Measurements from ENCODE around the gene PKP1.

PKP1 gene

DNA sequence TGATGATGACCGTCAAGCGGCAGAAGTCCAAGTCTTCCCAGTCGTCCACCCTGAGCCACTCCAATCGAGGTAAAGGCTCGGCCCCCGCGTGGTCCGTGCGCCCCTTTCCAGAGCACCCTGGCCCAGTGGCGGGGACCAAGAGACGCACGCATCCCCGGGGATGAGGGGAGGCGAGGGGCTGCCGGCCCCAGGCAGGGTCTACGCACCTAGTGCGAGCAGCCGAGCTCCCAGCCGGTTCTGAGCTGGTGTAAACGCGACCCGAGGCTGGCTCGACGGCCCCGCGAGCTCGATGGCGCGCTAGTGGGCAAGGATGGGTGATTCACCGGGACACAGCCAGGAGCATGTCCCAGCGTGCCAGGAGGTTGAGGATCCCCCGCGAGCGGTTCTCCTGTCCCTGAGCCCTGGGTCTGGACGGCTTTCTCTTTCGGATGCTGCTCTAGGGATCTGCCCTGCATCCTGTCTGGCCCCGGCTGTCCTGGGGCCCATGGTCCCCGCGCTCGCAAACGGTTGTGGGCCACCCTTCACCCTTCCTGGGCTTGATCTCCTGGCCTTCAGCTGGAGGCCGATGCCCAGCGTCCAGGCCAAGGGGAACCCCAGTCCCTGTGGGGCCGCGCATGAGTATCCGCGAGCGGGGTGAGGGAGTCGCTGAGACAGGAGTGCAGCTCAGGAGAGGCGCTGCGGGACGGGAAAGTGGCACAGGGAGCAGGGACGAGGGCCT is 689 bp downstream of the PKP1 start:
- DNase-seq, result no peak

DNA sequence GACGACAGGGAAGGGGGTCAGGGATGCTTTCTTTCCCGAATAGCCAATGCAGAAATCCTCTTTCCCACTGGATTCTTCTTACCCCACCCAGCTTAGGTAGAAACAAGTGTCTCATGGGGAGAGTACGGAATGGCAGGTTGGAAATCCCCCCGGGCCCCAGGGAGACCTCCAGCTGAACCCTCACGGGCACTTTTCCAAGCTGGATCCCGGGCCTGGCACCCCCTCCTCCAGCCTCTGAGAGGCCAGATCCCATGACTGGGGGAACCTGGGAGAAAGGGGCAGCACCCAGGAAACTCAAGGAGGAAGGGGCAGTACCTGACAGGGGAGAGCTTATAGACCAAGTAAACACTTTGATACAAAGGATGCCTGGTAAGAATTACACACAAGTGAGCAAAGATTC is 1.3 kb downstream of the PKP1 start:
- DNase-seq, result no peak

DNA sequence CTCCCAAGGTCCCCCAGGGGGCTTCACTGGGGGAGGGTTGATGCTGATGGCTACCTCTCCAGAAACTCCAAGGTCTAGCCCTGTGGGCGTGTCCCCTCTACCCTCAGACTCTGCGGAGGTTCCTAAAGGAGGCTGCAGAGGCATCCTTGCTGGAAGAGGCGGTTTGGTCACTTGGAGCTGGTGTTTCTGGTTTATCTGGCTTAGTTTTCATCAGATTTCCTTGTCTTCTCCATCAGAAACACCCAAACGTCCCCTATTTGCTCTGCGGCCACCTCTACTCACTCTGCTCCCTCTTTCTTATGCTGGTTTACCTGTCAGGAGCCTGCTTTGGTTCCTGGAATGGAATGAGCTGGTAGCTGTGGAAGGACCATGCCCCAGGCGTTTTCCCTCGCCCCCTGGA is 2.5 kb downstream of the PKP1 start:
- no peak for DNase-seq

DNA sequence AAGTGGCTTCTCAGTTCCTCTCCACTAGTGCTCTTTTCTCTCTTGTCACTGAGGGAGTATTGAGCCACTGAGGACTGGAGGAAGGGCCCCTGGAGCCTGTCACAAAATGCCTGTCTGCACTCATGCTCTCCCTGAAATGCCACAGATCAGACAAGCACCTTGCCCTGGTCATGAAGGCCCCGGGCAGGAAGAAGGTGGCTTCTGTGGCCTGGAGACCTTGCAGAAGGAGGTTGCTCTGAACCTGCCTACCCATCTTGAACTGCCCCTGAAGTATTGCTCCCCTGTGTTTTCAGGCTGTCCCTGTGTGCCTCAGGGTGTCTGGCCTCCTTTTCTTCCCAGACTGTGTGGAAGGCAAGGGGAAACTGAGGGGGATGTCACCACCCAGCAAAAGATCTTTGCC is 3.1 kb downstream of the PKP1 start:
- no peak for DNase-seq

DNA sequence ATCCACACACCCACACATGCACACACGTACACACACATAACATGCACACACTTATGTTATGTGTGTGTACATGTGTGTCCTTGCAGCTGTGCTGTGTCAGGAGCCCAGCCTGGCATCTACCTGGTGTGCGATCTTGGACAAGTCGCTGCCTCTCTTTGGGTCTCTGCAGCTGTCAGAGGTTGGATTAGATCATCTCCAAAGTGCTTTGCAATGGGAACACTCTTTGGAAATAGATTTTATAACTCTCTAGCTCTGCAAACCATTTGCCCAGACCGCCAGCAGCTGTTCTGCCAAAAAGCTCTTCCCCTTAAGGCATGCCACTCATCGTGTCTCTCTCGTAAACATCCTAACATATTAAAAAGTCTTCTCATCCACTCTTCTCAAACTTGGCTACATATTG is 4.7 kb downstream of the PKP1 start:
- no peak for DNase-seq

DNA sequence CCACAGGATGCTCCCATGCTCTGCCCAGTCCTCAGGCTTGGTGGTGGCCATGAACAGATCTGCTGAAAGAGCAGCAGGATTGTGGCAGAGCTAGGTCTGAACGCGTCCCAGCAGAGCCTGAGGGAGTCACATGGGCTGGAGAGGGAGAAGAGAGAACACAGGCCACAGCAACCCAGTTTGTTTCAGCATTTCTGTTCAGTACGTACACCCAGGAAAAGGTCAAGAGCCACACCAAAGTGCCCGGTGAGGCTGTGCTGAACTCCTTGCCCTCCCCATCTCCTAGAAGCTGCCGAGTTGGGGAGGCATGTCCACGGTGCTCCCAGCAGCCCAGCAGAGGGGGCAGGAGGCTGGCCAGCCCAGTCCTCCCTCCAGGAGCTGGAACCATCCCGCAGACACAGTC is 5.5 kb downstream of the PKP1 start:
- DNase-seq, result no peak

DNA sequence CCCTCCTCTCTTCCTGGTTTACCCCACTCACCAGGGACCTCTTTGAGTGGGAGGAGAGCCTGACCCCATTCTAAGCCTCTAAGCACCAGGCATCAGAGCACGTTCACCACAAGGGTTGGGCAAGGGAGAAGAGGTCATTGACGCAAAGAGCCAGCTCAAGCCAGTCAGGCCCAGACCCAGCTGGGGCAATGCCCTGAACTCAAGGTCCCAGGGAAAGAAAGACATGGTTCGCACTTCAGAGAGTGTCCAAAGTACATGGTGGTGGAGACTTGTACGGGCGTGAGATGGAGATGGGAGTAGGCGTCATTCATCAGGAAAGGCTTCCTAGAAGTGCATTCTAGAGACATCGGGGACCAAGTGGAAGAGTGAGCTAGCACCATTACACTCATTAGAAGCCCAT is 7.2 kb downstream of the PKP1 start:
- DNase-seq, result no peak

DNA sequence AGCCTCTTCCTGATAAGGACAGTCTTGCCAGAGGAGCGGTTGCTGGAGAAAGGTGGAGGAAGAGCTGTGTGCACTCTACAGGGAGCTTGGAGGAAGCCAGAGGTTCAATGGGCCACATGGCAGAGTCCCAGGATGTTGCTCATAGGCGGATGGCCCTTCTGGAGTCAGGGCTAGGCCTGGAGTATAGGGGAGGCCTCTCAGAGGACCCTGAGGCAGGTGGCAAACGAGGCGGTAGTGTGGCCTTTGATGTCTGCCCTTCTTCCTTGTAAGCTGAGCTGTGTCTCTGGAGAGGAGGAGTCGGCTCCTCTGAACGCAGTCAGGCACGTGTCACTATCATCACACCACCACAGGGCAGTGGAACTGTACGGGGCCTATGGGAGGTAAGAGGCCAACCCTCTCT is 8.6 kb downstream of the PKP1 start:
- DNase-seq, result no peak

DNA sequence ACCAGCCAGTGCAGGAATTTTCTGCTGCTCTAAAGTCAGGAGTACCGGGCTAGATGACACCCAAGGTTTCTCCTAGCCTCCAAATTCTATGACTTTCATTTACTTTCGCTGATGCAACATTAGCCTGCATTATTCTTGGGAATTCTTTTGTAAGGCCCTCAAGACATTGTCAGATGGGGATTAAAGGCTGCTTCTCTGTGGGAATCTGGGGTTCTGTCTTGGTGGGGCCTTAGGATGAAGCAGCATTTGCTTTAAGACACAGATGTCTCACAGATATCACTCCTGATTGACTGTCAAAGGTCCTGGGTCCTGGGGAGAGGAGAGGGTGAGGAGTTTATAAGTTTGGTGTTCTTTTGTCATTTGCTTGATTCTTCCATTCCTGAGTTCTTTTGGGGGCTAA is 11.6 kb downstream of the PKP1 start:
- DNase-seq, result no peak

DNA sequence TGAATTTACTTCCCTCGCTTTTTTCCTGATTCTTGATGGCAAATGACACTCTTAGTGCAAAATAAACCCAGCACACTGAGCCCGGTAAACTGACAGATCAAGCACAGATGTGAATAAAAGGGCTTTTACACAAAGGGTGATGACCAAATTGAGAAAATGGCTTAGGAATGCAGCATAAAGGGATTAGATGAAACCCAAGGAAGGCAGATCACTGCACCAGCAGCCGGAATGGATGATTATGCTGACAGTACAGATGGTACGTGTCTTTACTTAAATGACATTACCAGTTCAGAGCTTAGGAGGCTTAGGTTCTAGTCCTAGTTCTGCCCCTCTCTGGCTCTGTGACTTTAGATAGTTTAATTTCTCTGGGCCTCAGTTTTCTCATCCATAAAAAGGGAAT is 12.0 kb downstream of the PKP1 start:
- peak; percentile 57 for DNase-seq

DNA sequence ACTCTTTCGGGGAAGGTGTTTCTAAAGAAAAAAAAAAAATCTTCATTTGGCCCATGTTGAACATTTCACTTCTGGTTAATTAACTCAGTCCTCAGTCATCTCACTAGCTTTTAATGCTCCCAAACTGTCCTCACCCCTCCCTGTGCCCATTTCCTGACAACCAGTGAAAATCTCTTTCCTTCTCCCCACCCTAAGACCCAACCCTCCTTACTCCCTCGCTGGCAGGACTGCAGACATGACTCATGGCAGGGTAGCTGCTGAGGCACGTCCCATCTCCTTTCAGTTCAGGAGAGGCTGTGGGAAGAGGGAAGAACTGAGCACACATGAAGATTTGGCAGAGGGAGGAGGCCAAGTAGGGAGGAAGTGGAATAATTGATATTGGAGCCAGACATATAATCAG is 12.6 kb downstream of the PKP1 start:
- peak; percentile 77 for DNase-seq

DNA sequence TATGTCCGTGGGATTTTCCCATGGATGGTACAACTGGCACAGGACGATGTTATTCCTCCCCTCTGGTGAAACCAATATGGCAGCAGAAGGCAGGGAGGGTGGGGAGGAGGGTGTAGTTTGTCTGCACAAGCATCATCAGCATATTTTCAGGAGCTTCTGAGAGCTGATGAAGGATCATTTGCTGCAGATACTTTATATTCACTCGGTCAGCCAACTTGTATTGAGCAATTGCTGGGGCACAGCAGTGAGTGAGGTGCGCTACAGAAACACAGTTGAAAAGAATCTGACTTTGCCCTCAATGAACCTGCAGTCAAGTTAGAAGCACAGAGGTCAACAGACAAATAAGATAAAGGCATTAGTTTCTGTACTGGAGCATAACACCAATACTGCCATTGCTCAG is 13.0 kb downstream of the PKP1 start:
- no peak for DNase-seq

DNA sequence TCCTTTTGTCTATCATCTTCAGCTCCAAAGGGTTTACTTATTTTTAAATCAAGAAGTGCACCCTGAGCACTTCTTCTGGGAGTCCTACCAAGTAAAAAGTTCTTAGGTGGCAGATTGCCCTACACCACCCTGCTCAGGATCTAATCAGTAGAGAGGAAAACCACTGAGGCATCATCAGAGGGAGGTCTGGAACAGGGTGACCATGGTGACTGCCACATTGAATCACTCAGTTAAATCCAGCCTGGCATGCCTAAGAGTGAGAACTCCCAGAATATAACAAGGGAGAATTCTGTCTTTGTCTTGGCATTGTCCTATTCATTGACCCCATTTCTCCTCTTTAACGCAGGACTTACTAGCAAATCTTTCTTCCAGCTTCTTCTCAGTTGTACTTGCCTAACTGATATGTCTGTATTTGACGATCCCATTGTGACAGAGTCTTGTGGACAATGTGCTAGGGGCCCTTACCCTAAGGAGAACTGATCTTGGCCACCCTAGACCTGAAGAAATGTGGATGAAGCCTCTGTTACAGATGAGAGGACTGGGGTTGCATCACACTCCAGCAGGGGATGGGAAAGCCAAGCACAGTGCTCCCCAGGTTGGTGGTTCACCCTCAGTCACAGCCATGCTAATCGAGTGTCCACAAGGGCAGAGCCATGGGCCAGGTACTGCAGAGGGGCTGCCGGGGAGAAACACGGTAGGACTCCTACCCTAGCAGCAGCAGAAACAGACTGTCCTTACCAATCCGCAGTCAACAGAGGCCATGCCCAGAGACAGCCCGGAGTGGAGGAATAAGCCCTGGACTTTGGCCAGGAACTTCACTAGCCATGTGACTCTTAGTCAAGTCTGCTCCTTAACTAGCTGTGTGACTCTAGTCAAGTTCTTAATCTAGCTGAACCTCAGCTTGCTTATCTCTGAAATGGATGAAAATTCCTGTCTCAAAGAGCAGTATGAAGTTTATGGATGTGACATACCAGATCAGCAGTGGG is 15.4 kb downstream of the PKP1 start:
- no peak for DNase-seq

DNA sequence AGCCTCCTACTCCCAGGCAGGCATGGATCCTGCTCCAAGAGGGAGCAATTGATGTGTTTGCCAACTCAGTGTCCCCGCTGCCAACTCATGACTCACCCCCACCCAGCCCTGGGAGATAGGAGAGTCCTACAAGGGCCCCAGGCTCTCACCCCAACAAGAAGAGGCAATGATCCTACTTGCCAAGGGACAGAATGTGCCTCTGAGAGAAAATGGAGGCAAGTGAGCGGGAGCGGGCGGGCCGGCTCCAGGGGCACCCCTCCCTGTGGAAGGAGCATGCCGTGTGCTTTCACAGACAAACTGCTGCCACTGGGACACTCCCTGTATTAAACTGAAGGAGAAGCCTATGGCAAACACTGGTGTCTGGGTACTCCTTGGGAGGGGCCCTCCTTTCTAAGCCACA is 16.7 kb downstream of the PKP1 start:
- peak; percentile 18 for DNase-seq

DNA sequence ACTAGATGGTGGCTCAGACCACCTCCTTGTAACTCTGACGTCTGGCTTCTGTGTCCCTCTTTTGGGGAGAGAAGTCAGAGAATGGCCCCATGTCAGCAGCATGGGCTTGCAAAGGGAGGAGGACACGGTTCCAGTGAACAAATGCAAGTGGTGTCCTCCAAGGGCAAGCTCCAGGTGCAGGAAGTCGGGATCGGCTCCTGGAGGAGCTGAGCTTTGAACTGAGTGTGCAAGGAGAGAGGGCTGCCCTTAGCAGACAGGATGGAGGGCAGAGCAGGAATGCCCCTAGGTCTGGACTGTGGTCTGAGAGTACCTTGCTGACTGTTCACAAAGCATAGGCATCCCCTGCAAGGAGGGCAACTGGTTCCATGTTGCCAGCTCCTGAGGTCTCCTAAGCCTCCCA is 17.3 kb downstream of the PKP1 start:
- DNase-seq, result no peak

DNA sequence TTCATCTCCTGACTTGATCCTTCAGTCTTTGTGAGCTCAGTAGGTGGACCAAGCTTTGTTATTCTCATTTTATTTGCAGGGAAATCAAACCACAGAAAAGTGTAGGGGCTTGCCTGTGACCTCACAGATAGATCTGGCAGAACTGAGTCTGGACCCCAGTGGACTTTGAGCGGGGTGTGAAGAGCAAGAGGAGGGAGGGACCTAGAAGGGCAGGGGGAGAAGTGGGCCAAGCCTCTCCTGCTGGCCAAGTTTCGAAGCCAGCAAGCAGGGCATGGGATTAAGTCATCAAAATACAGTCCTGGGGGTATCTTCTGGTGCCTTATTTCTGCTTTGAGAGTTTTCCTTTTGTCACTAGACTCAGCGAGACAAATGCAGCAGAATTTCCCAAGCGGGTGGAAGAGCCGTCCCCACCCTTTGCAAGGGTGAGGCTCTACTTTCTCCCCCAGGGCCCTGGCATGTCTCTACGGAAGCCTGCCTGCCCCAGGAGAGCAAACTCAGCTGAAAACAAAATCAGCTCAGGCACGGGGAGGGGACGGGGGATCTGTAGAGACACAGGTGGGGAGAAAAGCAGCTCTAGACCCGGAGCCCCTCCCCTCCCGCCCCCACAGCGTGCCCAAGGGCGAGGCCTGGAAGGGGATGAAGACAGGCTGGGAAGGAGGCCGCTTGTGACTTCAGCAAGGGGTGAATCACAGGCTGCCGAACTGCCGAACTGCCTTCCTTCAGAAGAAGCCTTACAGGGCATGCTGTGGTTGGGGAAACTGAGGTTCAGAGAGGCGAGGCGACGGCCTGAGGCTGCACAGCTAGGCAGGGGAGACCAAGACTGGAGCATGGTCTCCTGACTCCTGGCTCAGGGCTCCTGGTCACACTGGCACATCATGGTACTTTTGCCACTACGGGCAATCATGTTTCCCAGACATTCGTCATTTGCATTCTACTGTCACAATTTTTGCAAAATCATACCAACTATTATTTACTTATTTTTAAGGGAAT is 19.2 kb downstream of the PKP1 start:
- DNase-seq, result no peak

DNA sequence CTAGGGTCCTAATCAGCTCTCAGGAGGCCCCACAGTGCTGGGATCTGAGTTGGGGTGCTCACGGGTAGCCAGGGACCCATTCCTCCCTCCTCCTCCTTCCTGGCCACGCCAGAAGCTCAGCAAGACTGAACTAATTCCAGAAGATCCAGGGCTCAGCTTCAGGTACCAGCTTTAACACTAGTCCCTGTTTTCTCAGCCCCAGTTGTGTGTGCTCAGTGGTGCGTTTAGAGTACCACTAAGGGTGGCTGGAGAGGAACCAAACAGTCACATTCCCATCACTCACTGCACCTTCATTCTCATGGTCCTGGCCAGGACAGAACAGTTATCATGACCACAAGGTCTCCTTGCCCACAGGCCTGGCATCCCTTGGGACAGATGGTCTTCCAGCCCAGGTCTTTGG is 20.8 kb downstream of the PKP1 start:
- no peak for DNase-seq

DNA sequence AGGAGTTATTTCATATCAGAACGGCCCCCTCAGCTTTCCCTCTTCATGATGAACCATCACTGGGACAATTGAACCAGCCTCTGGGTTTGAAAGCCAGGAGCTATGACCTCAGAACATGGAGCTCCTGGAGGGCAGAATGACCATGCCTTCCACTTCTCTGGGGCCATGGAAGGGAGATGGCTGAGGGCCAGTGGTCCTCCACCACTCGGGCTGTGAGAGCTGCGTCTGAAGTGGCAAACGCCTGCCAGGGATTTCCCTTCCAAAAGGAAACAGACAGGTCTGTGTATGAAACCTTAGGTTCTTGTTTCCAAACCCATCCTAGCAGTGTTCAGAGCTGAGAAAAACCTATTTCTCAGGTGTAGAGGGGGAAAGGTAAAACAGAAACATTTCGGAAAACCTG is 22.5 kb downstream of the PKP1 start:
- DNase-seq, result no peak

DNA sequence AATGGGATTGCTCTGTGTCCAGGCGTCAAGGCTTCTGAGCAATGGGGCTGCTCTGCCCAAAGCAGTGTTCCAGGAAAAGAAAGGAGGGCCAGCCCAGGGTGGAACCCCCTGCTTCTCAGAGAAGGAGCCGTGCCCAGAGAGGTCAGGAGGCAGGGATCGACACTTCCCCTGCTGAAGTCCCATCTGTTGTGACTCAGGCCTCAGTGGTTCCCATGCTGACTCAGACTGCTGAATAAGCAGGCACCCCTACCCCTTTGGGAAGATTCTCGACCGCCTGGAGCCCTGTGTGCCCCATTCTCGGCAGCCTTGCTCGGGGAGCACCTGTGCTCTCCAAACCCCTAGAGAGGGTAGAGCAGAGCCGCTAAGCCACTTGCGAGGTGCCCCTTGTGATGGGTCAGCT is 23.9 kb downstream of the PKP1 start:
- DNase-seq, result peak; percentile 22

DNA sequence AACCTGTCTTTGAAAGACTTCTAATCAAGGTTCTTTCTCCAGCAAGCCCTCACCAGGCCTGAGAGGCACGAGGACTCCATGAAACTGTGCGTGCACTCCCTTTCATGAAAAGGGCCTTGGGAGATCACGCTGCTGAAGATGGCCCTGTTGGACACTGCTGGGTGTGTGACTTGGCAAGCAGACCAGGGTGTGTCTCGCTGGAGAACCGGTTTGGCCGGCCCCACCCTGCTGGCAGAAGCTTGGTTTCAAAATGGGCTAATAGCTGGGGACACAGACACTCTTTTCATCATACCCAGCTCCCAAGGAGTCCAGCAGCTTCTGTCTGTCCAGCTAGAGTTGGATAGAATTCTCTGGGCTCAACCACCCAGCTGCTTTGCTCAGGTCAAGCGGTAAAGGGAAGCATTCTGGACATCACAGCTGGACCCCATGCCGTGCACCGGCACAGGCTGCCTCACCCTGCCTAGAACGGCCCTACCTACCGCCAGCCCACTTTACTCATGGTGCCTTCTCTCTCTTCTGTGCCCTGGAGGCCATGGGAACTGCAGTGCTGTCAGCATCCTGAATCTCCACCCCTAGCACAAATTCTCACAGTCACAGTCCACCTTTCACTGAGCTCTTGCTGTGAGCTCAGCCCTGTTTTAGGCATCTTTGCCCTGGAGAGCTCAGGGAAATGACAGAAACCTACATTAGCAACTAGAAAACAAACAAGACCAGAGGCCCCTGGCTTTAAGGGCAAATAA is 24.6 kb downstream of the PKP1 start:
- no peak for DNase-seq

DNA sequence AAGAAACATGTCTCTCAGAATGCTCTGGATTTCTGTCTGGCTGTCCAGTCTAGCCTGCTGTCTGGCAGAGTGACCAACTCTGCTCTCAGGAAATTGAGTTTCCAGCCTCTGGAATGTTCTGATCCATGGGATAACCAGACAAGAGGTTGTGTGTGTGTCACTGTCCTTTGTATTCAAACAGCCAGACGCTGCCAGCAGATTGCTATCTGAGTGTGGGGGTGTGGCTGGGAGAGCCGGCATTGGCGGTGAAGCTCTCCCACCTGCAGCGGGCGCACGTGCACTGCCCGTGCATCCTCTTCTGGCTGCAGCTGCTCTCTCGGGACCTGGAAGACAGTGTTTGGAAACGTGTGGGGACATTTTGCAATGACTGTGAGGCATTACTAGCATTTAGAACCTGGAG is 26.1 kb downstream of the PKP1 start:
- peak; percentile 37 for DNase-seq

DNA sequence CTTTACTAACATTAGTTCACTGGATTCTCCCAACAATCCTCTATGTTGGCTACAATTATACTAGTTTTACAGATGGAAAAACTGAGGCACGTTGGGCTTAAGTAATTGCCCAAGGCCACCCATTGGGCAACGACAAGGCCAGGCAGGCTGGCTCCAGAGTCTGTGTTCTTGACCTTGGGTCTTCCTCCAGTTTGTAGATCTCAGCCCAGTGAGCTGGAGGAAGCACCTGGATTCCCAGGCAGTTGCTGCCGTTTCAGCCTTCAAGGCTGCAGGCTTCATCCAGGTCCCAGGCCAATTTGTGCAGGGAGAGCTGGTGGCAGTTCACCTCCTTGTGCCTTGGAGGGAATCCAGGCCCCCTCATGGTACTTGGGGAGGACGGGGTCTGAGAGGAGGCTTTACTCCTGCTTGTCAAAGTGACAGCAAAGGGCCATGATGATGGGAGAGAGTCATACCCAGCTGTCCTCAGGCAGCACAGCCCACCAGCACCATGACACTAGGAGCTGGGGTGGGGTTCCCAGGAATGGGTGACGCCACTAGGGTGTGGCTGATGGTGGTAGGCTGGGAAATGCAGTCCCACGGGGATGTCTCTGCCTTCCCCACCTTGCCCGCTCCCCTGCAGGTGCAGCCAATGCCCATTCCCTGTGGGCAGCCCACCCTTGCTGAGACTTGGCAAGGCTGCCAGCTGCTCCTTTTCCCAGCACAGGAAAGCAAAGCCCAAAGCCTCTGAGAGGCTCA is 27.1 kb downstream of the PKP1 start:
- DNase-seq, result no peak

All from fibroblast of skin of right quadriceps (primary cell).